Epithelial cell of proximal tubule (primary cell): ENCODE data around the gene SUPT4H1. TPM values are rescaled to one million over a fixed set of nuclear protein-coding genes. Genes with fewer than 3 reads are reported as not detected.
"Not testable (repeated sequence)": the region's sequence is repeated elsewhere in the genome, so short reads cannot be mapped to it uniquely, and the experiment has no call there.

Experiments
- DNase-seq: peaks from one replicate; pipeline ENCODE4 v3.0.0-alpha.2; 2011; ENCODE audit warnings: low read depth
- H3K4me3 ChIP-seq: 2 replicates; pipeline ENCODE4 v1.5.1; 2011; ENCODE audit warnings: low read depth, mild to moderate bottlenecking, low read length
- total RNA-seq: library from RNA; depleted of rRNA; stranded (reverse); fragments of >200 nt; gene quantifications from 2 replicates; pipeline ENCODE4 v1.2.3, GENCODE V29; 2015
- TF ChIP-seq, protein P1 (sequence below): conservative IDR thresholded peaks from 2 replicates; pipeline ENCODE4 v1.5.1; 2012; ENCODE audit warnings: low read depth, mild to moderate bottlenecking, low read length

SUPT4H1 gene
- total RNA-seq, 1 donor from 2014 or later = 47.6 TPM

DNA sequence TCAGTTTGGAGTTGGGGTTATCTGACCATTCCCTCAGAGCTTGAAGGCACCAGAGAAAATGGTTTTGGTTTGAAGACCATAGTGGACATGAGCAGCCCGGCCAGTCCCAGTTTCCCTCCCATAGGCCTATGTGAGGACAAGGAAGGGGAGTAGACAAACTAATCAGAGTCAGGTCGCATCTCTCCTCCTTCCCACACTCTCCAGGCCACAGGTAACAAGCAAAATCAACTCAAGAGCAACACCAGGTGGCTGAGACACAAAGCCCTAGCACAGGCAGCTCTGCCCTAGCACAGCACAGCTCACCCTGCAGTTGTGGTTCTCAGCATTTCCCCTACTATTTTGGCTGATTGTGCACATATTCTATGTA is 7.2 kb downstream of the SUPT4H1 start:
- no peak overlapping the region for H3K4me3 ChIP-seq
- TF ChIP-seq, protein P1, sequence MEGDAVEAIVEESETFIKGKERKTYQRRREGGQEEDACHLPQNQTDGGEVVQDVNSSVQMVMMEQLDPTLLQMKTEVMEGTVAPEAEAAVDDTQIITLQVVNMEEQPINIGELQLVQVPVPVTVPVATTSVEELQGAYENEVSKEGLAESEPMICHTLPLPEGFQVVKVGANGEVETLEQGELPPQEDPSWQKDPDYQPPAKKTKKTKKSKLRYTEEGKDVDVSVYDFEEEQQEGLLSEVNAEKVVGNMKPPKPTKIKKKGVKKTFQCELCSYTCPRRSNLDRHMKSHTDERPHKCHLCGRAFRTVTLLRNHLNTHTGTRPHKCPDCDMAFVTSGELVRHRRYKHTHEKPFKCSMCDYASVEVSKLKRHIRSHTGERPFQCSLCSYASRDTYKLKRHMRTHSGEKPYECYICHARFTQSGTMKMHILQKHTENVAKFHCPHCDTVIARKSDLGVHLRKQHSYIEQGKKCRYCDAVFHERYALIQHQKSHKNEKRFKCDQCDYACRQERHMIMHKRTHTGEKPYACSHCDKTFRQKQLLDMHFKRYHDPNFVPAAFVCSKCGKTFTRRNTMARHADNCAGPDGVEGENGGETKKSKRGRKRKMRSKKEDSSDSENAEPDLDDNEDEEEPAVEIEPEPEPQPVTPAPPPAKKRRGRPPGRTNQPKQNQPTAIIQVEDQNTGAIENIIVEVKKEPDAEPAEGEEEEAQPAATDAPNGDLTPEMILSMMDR = no peak
- no peak for DNase-seq

DNA sequence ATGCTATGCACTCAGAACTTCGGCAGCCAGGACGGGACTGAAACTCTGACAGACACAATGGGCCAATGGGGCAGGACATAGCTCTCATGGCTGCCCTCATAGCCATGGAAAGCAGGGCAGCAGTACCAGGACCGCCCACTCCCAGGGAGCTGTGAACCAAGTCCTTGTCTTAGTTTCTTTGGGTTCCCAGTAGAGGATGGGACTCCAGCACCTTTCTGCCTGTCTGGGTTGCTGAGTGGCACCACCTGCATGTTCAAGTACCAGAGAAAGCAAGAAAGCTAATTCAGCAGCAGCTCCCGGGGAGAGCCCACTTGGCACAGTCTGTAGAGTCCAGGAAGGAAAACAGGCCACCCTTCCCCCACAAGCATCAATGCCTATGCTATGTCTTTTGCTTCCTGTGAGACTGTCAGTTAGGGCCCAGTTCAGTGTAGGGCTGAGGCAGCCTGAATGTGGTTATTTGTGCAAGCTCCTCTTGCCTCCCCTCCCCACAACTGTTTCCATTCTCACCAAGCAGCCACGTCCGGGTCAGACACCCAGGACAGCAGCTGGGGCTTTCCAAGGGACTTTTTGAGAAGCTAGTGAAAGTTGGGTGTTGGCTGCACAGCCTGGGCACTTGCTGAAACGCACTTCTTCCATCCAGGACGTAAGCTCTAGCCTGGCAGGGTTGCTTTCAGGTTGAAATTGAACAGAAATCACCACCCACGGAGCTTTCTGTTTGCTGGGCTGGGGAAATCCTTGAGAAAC is 7.8 kb downstream of the SUPT4H1 start:
- no peak overlapping the region for H3K4me3 ChIP-seq
- DNase-seq = no peak
- TF ChIP-seq, protein P1 = no peak

DNA sequence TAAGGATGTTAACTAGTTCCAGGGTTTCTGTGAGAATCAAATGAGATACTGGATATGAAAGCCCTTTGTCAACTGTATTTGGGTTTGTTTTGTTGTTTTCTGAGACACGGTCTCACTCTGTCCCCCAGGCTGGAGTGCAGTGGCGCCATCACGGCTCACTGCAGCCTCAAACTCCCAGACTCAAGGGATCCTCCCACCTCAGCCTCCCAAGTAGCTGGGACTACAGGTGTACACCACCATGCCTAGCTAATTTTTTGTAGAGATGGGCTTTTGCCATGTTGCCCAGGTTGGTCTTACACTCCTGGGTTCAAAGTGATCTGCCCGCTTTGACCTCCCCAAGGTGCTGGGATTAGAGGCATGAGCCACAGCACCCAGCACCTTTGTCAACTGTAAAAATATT is 8.9 kb downstream of the SUPT4H1 start:
- TF ChIP-seq, protein P1 = no peak
- H3K4me3 ChIP-seq = no peak overlapping the region
- DNase-seq = no peak

DNA sequence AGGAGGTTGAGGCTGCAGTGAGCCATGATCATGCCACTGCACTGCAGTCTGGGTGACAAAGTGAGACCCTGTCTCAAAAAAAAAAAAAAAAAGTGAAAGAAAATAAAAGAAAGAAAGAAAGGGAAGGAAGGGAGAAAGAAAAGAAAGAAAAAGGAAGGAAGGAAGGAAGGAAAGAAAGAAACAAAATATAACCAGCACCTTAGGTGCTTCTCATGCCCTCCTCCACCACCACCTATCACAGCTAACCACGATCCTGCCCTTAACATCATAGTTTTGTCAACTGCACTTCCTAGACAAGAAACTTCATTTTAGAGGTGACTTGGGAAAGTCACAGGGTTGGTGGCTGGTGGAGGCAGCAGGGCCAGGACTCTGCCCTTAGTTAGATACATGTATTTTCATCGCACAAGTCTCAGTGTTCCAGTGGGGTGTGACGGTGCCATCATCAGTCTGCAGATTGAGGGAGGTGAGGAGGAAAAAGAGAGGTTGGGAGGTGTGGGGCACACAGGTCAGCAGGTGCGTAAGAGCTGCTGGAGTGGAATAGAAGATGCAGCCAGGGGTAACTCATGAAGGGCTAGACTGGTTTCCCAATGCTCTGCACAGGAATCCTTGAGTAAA is 10.0 kb downstream of the SUPT4H1 start:
- H3K4me3 ChIP-seq = no peak overlapping the region
- TF ChIP-seq, protein P1 = no peak
- DNase-seq = no peak

DNA sequence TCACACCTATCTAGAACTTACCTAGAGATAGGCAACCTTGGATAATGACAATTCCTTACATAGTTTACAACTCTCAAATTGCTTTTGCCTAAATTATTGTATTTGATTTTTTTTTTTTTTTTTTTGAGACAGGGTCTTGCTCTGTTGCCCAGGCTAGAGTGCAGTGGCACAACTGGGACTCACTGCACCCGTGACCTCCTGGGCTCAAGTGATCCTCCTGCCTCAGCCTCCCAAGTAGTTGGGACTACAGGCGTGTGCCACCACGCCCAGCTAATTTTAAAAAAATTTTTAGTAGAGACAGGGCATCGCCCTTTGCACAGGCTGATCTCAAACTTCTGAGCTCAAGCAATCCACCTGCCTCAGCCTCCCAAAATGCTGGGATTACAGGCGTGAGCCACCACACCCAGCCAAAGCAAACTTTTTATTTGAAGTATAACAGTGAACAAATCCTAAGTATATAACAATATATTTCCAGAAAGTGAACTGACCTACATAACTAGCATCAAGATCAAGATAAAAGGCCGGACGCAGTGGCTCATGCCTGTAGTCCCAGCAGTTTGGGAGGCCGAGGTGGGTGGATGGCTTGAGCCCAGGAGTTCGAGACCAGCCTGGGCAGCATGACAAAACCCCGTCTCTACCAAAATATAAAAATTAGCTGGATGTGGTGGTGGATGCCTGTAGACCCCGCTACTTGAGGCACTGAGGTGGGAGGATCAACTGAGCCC is 10.7 kb downstream of the SUPT4H1 start:
- not testable (repeated sequence) for H3K4me3 ChIP-seq, DNase-seq

DNA sequence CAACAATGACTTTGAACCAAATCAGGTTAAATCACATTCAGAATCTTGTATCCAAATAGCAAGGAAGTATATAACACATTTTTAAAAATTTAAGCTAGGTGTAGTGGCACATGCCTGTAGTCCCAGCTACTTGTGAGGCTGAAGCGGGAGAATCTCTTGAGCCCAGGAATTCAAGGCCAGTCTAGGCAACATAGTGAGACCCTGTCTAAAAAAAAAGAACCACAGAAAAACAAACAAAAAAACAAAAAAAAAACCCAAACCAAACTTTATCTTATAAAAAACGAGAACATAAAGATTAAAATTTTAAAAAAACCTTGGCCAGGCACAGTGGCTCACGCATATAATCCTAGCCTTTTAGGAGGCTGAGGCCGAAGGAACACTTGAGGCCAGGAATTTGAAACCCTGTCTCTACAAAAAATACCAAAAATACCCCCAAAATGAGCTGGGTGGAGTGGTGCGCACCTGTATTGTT is 11.6 kb downstream of the SUPT4H1 start:
- TF ChIP-seq, protein P1 = no peak
- no peak overlapping the region for H3K4me3 ChIP-seq
- no peak for DNase-seq

DNA sequence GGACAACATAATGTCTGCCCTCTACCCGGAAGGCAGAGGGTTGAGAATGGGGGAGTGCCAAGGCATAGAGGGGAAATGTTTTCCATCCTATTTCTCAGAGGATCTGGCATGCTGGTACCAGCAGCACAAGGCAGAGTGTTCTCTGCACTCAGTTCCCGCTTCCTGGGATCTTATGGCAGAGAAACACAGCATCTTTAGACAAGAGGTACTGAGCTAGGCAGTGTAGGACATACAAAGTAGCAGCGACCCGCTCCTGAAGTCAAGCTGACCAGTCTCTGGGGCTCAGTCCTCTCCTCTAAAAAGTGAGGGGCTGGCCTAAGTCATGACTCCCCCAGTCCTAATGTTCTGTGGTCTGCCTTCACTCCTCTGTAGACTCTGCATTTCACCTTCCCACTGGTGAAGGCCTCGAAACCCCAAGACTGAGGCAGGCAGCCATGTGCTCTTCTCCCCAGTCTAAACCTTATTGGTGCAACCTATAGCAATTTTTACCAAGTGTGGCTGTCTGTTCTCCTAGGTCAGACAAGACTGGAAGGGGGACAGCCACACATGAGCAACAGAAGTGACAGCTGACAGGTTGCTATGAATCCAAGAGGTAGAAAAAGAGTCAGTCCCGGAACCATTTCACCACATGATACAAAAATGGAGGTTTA is 12.1 kb downstream of the SUPT4H1 start:
- DNase-seq = no peak
- TF ChIP-seq, protein P1 = no peak
- no peak overlapping the region for H3K4me3 ChIP-seq
